GM12891 (cell line): Measurements from ENCODE around the gene STT3A.

ENCODE experiments used
- POLR2A ChIP-seq: IDR thresholded peaks from 2 replicates; pipeline ENCODE4 v1.6.1; 2011; ENCODE audit warnings: low read depth, low read length, control low read depth
- POLR2AphosphoS5 ChIP-seq: IDR thresholded peaks from 2 replicates; pipeline ENCODE4 v1.6.1; 2011; ENCODE audit warnings: low read depth, low read length, control low read depth
- POU2F2 ChIP-seq: IDR thresholded peaks from 2 replicates; pipeline ENCODE4 v1.6.1; 2011; ENCODE audit warnings: low read depth, mild to moderate bottlenecking, control low read depth, low read length, moderate library complexity
- TAF1 ChIP-seq: IDR thresholded peaks from 2 replicates; pipeline ENCODE4 v1.6.1; 2011; ENCODE audit warnings: low read depth, low read length, control low read depth

- TF ChIP-seq POLR2A (no peak), TAF1 (no peak), POLR2AphosphoS5 (no peak), POU2F2 (no peak)
These were observed 30.2 kb upstream of the STT3A start for GRCh38 chr11:125562430-125562829.
